WTC11 (cell line): ENCODE results near the gene ADAM8.

Source experiments
- ATF3 ChIP-seq: sonication (generic); formaldehyde crosslinking; conservative IDR thresholded peaks from 2 replicates; pipeline ENCODE4 v1.8.1; 2022; ENCODE audit warnings: mild to moderate bottlenecking, missing genetic modification reagents
- CBFB ChIP-seq: sonication (generic); formaldehyde crosslinking; IDR thresholded peaks from 2 replicates; pipeline ENCODE4 v1.8.1; 2022; ENCODE audit warnings: mild to moderate bottlenecking, low read depth, missing genetic modification reagents
- CREB1 ChIP-seq: sonication (generic); formaldehyde crosslinking; IDR thresholded peaks from 2 replicates; pipeline ENCODE4 v1.8.0; 2023; ENCODE audit warnings: mild to moderate bottlenecking, missing genetic modification reagents
- FOXJ3 ChIP-seq: sonication (generic); formaldehyde crosslinking; IDR thresholded peaks from 2 replicates; pipeline ENCODE4 v1.9.0; 2021; ENCODE audit warnings: missing genetic modification reagents, mild to moderate bottlenecking, borderline replicate concordance
- GABPB1 ChIP-seq: sonication (generic); formaldehyde crosslinking; IDR thresholded peaks from 2 replicates; pipeline ENCODE4 v1.8.1; 2023; ENCODE audit warnings: mild to moderate bottlenecking, missing genetic modification reagents
- MXD4 ChIP-seq: fragments of 250-450 bp; sonication (Bioruptor Pico); IDR thresholded peaks from 2 replicates; pipeline ENCODE4 v1.8.0; 2021; ENCODE audit warnings: mild to moderate bottlenecking, moderate library complexity, borderline replicate concordance
- NR3C1 ChIP-seq: sonication (generic); formaldehyde crosslinking; conservative IDR thresholded peaks from 2 replicates; pipeline ENCODE4 v1.8.1; 2023; ENCODE audit warnings: low read depth, mild to moderate bottlenecking, missing genetic modification reagents
- OVOL2 ChIP-seq: fragments of 250-450 bp; sonication (Bioruptor Pico); IDR thresholded peaks from 2 replicates; pipeline ENCODE4 v1.9.0; 2021; ENCODE audit warnings: mild to moderate bottlenecking, borderline replicate concordance
- SMAD4 ChIP-seq: sonication (generic); formaldehyde crosslinking; IDR thresholded peaks from 2 replicates; pipeline ENCODE4 v1.8.0; 2022; ENCODE audit warnings: mild to moderate bottlenecking, missing genetic modification reagents
- TEAD1 ChIP-seq: sonication (generic); formaldehyde crosslinking; IDR thresholded peaks from 2 replicates; pipeline ENCODE4 v1.8.0; 2022; ENCODE audit warnings: mild to moderate bottlenecking, missing genetic modification reagents
- TF ChIP-seq, protein P1 (sequence below): fragments of 200-600 bp; IDR thresholded peaks from 2 replicates; pipeline ENCODE4 v1.8.0; 2022; ENCODE audit warnings: antibody characterized with exemption
- TF ChIP-seq, protein P2 (sequence below): sonication (generic); formaldehyde crosslinking; IDR thresholded peaks from 2 replicates; pipeline ENCODE4 v1.8.0; 2022; ENCODE audit warnings: mild to moderate bottlenecking, missing genetic modification reagents

GRCh38 chr10:133216776-133217175 is 59.9 kb downstream of the ADAM8 start:
- TF ChIP-seq NR3C1 (CRISPR knock-in tag), result no peak
- TF ChIP-seq, protein P1, sequence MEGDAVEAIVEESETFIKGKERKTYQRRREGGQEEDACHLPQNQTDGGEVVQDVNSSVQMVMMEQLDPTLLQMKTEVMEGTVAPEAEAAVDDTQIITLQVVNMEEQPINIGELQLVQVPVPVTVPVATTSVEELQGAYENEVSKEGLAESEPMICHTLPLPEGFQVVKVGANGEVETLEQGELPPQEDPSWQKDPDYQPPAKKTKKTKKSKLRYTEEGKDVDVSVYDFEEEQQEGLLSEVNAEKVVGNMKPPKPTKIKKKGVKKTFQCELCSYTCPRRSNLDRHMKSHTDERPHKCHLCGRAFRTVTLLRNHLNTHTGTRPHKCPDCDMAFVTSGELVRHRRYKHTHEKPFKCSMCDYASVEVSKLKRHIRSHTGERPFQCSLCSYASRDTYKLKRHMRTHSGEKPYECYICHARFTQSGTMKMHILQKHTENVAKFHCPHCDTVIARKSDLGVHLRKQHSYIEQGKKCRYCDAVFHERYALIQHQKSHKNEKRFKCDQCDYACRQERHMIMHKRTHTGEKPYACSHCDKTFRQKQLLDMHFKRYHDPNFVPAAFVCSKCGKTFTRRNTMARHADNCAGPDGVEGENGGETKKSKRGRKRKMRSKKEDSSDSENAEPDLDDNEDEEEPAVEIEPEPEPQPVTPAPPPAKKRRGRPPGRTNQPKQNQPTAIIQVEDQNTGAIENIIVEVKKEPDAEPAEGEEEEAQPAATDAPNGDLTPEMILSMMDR, result no peak
- TF ChIP-seq CREB1 (CRISPR knock-in tag), result no peak
- TF ChIP-seq MXD4 (CRISPR knock-in tag), result no peak
- TF ChIP-seq, protein P2, sequence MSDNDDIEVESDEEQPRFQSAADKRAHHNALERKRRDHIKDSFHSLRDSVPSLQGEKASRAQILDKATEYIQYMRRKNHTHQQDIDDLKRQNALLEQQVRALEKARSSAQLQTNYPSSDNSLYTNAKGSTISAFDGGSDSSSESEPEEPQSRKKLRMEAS (CRISPR knock-in tag), result no peak
- no peak for TF ChIP-seq GABPB1 (CRISPR knock-in tag)
- TF ChIP-seq TEAD1 (CRISPR knock-in tag), result no peak
- no peak for TF ChIP-seq FOXJ3 (CRISPR knock-in tag)
- no peak for TF ChIP-seq CBFB (CRISPR knock-in tag)
- TF ChIP-seq SMAD4 (CRISPR knock-in tag), result no peak
- no peak for TF ChIP-seq ATF3 (CRISPR knock-in tag)
- no peak for TF ChIP-seq OVOL2 (CRISPR knock-in tag)
